HG03432 (cell line): ENCODE results near the gene SLC25A34.

Experiments used
- ATAC-seq: cut with Tn5 transposase; IDR thresholded peaks from one replicate; pipeline ENCODE4 v1.9.1; 2021; ENCODE audit warnings: mild to moderate bottlenecking, moderate library complexity; ENCODE audit not compliant: unreplicated experiment

The SLC25A34 gene

GRCh38 chr1:15750924-15751323, 14.9 kb downstream of the SLC25A34 start:
- ATAC-seq = no peak

- no peak for ATAC-seq
These were observed 15.7 kb downstream of the SLC25A34 start for GRCh38 chr1:15751717-15752116.

- no peak for ATAC-seq
These were observed 17.7 kb downstream of the SLC25A34 start for GRCh38 chr1:15753776-15754175.

GRCh38 chr1:15755021-15755645, 19.1 kb downstream of the SLC25A34 start:
- no peak for ATAC-seq

GRCh38 chr1:15755646-15756040, 19.6 kb downstream of the SLC25A34 start:
- ATAC-seq = no peak

GRCh38 chr1:15756143-15757015, 20.3 kb downstream of the SLC25A34 start:
- no peak for ATAC-seq

GRCh38 chr1:15757016-15757543, 21.0 kb downstream of the SLC25A34 start:
- no peak for ATAC-seq

- ATAC-seq = no peak
These were observed 21.7 kb downstream of the SLC25A34 start for GRCh38 chr1:15757575-15758342.

- no peak for ATAC-seq
These were observed 22.4 kb downstream of the SLC25A34 start, which contains the start of gene FBLIM1 for GRCh38 chr1:15758343-15758931. Gene FBLIM1 (plus strand): TSS chr1:15758795. CDS start chr1:15764984, 6,189 bp downstream.

- no peak for ATAC-seq
These were observed 23.0 kb downstream of the SLC25A34 start for GRCh38 chr1:15758953-15759661.

- ATAC-seq = no peak
These were observed 24.6 kb downstream of the SLC25A34 start for GRCh38 chr1:15760520-15761211.

GRCh38 chr1:15761366-15762128, 25.5 kb downstream of the SLC25A34 start:
- ATAC-seq = no peak

GRCh38 chr1:15762546-15762945, 26.5 kb downstream of the SLC25A34 start:
- ATAC-seq = no peak

- no peak for ATAC-seq
These were observed 28.3 kb downstream of the SLC25A34 start for GRCh38 chr1:15764269-15764764.

GRCh38 chr1:15764890-15765289, 28.8 kb downstream of the SLC25A34 start:
- ATAC-seq = no peak

GRCh38 chr1:15765495-15766194, 29.6 kb downstream of the SLC25A34 start:
- ATAC-seq = no peak

- no peak for ATAC-seq
These were observed 31.9 kb downstream of the SLC25A34 start for GRCh38 chr1:15767941-15768340.

- ATAC-seq = no peak
These were observed 32.3 kb downstream of the SLC25A34 start for GRCh38 chr1:15768388-15768787.
